Neural progenitor cell (in vitro differentiated cells): Measurements from ENCODE around the gene LAD1. TPM values are rescaled to one million over a fixed set of nuclear protein-coding genes. Genes with fewer than 3 reads are reported as not detected.

Experiments
- DNase-seq: peaks from one replicate; pipeline ENCODE4 v3.0.0-alpha.2; 2016; ENCODE audit warnings: low spot score
- H2AFZ ChIP-seq: fragments of 200-600 bp; sonication (generic); replicated peaks from 2 replicates; pipeline ENCODE4 v1.6.1; 2016; ENCODE audit warnings: antibody characterized with exemption
- H3F3A ChIP-seq: fragments of 200-600 bp; sonication (generic); 2 replicates; pipeline ENCODE4 v1.6.1; 2016; ENCODE audit warnings: antibody characterized with exemption, low read depth
- H3K27ac ChIP-seq: fragments of 200-600 bp; sonication (generic); 2 replicates; pipeline ENCODE4 v1.5.1; 2016; ENCODE audit warnings: mild to moderate bottlenecking
- H3K27me3 ChIP-seq: fragments of 200-600 bp; sonication (generic); 2 replicates; pipeline ENCODE4 v1.6.1; 2016; ENCODE audit warnings: mild to moderate bottlenecking, moderate library complexity
- H3K36me3 ChIP-seq: fragments of 200-600 bp; sonication (generic); 2 replicates; pipeline ENCODE4 v1.5.1; 2016
- H3K4me1 ChIP-seq: fragments of 200-600 bp; sonication (generic); 2 replicates; pipeline ENCODE4 v1.6.1; 2016; ENCODE audit warnings: mixed run types
- H3K4me2 ChIP-seq: fragments of 200-600 bp; sonication (generic); 2 replicates; pipeline ENCODE4 v1.6.1; 2016
- H3K4me3 ChIP-seq: fragments of 200-600 bp; sonication (generic); 2 replicates; pipeline ENCODE4 v1.5.1; 2016
- H3K79me2 ChIP-seq: fragments of 200-600 bp; sonication (generic); 2 replicates; pipeline ENCODE4 v1.6.1; 2016; ENCODE audit warnings: low read depth
- H3K9ac ChIP-seq: fragments of 200-600 bp; sonication (generic); 2 replicates; pipeline ENCODE4 v1.6.1; 2016
- H3K9me3 ChIP-seq: fragments of 200-600 bp; sonication (generic); 2 replicates; pipeline ENCODE4 v1.5.1; 2016; ENCODE audit warnings: low read depth
- H4K20me1 ChIP-seq: fragments of 200-600 bp; sonication (generic); 2 replicates; pipeline ENCODE4 v1.6.1; 2016; ENCODE audit warnings: low read depth
- H3K27ac Mint-ChIP-seq: 3 replicates; pipeline ENCODE4 v1.8.0; 2021; ENCODE audit warnings: mixed read lengths
- H3K27me3 Mint-ChIP-seq: 2 replicates; pipeline ENCODE4 v1.8.0; 2022; ENCODE audit warnings: low read depth, mild to moderate bottlenecking, inconsistent platforms, moderate library complexity, mixed read lengths; ENCODE audit not compliant: insufficient read depth
- H3K36me3 Mint-ChIP-seq: 3 replicates; pipeline ENCODE4 v1.8.0; 2021; ENCODE audit warnings: mixed read lengths
- H3K4me1 Mint-ChIP-seq: 3 replicates; pipeline ENCODE4 v1.8.0; 2021; ENCODE audit warnings: mixed read lengths
- H3K4me3 Mint-ChIP-seq: 3 replicates; pipeline ENCODE4 v1.8.0; 2021; ENCODE audit warnings: mild to moderate bottlenecking, moderate library complexity, mixed read lengths
- H3K9me3 Mint-ChIP-seq: 3 replicates; pipeline ENCODE4 v1.8.0; 2020; ENCODE audit warnings: mixed read lengths
- EZH2 ChIP-seq: fragments of 200-600 bp; sonication (generic); IDR thresholded peaks from 2 replicates; pipeline ENCODE4 v1.6.1; 2017; ENCODE audit warnings: antibody characterized with exemption, mild to moderate bottlenecking, moderate library complexity
- EZH2phosphoT487 ChIP-seq: fragments of 200-600 bp; sonication (generic); IDR thresholded peaks from 2 replicates; pipeline ENCODE4 v1.6.1; 2017; ENCODE audit warnings: antibody characterized with exemption
- total RNA-seq: library from RNA; depleted of rRNA; stranded (reverse); fragments of >200 nt; gene quantifications from 2 replicates; pipeline ENCODE4 v1.2.3, GENCODE V29; 2015; ENCODE audit warnings: low replicate concordance
- TF ChIP-seq, protein P1 (sequence below): fragments of 200-600 bp; sonication (generic); IDR thresholded peaks from 2 replicates; pipeline ENCODE4 v1.5.1; 2017; ENCODE audit warnings: antibody characterized with exemption, mild to moderate bottlenecking

Gene LAD1
- total RNA-seq, 1 donor from 2014 or later, result not detected

DNA sequence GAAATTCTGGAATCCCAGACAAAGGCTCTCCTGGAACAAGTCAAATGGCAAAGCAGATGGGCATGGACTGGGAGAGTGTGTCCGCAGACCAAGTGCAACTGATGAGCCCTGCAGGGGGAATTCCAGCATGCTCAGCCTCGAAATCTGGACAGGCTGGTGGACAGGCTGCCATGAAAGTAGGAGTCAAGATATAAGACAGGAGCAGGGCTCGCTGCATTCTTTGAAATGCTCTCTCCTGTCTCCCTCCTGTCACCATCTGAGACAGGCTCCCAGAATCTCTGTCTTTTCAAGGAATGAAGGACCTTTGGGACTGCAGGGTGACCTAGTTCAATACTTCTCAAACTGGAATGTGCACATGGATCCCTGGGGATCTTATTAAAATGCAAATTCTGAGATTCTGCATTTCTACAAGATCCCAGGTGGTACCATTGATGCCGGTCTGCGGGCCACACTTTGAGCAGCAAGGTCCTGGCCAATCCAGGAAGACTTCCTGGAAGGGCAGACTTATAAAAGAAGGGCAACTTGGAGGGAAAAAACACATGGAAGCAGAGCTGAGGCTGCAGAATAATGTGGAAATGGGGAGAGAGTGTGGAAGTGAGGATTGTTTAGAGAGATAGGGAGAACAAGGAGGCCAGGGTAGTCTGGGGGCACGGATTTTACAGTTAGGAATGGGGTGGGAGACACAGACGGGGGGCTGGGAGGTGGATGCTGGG, 51.5 kb downstream of the LAD1 start:
- H2AFZ ChIP-seq, result peak overlapping the region; percentile 86
- peaks cover 10% of the 10 kb centered on the region for H3K4me1 ChIP-seq
- no peak overlapping the region for H3K4me2 ChIP-seq
- H3K36me3 ChIP-seq, result no peaks in the 10 kb centered on the region
- no peaks in the 10 kb centered on the region for H4K20me1 ChIP-seq
- H3K27me3 ChIP-seq, result no peaks in the 10 kb centered on the region
- no peak overlapping the region for H3K4me3 Mint-ChIP-seq
- H3K9me3 ChIP-seq, result no peaks in the 10 kb centered on the region
- peaks cover 19% of the 10 kb centered on the region for H3K4me1 Mint-ChIP-seq
- no peaks in the 10 kb centered on the region for H3K79me2 ChIP-seq
- H3K36me3 Mint-ChIP-seq, result no peaks in the 10 kb centered on the region
- no peak for DNase-seq
- peaks cover 3% of the 10 kb centered on the region for H3F3A ChIP-seq
- no peak overlapping the region for H3K27ac Mint-ChIP-seq
- H3K4me3 ChIP-seq, result no peak overlapping the region
- TF ChIP-seq, protein P1, sequence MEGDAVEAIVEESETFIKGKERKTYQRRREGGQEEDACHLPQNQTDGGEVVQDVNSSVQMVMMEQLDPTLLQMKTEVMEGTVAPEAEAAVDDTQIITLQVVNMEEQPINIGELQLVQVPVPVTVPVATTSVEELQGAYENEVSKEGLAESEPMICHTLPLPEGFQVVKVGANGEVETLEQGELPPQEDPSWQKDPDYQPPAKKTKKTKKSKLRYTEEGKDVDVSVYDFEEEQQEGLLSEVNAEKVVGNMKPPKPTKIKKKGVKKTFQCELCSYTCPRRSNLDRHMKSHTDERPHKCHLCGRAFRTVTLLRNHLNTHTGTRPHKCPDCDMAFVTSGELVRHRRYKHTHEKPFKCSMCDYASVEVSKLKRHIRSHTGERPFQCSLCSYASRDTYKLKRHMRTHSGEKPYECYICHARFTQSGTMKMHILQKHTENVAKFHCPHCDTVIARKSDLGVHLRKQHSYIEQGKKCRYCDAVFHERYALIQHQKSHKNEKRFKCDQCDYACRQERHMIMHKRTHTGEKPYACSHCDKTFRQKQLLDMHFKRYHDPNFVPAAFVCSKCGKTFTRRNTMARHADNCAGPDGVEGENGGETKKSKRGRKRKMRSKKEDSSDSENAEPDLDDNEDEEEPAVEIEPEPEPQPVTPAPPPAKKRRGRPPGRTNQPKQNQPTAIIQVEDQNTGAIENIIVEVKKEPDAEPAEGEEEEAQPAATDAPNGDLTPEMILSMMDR, result no peak
- no peak for TF ChIP-seq EZH2phosphoT487
- no peak for TF ChIP-seq EZH2
- no peak overlapping the region for H3K27ac ChIP-seq
- H3K27me3 Mint-ChIP-seq, result no peaks in the 10 kb centered on the region
- H3K9ac ChIP-seq, result no peak overlapping the region
- H3K9me3 Mint-ChIP-seq, result no peaks in the 10 kb centered on the region

DNA sequence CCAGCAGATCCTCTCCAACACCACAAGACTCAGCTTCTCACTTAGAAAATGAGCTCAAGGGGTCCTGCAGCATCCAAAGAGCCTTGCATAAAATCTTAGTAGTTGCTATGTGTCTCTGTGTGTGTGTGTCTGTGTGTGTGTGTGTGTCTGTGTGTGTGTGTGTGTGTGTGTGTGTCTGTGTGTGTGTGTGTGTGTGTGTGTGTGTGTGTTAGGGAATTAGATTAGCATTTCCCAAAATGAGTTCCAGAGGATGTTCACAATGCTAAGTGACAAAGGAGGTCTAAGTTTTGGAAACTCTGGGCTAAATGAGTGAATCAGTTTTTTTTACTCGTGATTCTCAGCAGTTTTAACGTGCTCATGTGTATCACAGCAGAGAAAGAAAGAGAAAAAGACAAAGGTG, 52.1 kb downstream of the LAD1 start:
- Histone ChIP-seq H3K4me2 (no peak overlapping the region), H3K27ac (no peak overlapping the region), H3F3A (peaks cover 3% of the 10 kb centered on the region), H3K4me3 (no peak overlapping the region), H3K9me3 (no peaks in the 10 kb centered on the region), H3K36me3 (no peaks in the 10 kb centered on the region), H4K20me1 (no peaks in the 10 kb centered on the region), H3K4me1 (peaks cover 10% of the 10 kb centered on the region), H3K27me3 (no peaks in the 10 kb centered on the region), H3K9ac (no peak overlapping the region), H2AFZ (peak overlapping the region; percentile 86), H3K79me2 (no peaks in the 10 kb centered on the region)
- Mint-ChIP-seq H3K36me3 (no peaks in the 10 kb centered on the region), H3K4me1 (peaks cover 19% of the 10 kb centered on the region), H3K9me3 (no peaks in the 10 kb centered on the region), H3K27me3 (no peaks in the 10 kb centered on the region), H3K27ac (no peak overlapping the region), H3K4me3 (no peak overlapping the region)
- TF ChIP-seq EZH2phosphoT487 (no peak), EZH2 (no peak)
- TF ChIP-seq, protein P1, result no peak
- no peak for DNase-seq

DNA sequence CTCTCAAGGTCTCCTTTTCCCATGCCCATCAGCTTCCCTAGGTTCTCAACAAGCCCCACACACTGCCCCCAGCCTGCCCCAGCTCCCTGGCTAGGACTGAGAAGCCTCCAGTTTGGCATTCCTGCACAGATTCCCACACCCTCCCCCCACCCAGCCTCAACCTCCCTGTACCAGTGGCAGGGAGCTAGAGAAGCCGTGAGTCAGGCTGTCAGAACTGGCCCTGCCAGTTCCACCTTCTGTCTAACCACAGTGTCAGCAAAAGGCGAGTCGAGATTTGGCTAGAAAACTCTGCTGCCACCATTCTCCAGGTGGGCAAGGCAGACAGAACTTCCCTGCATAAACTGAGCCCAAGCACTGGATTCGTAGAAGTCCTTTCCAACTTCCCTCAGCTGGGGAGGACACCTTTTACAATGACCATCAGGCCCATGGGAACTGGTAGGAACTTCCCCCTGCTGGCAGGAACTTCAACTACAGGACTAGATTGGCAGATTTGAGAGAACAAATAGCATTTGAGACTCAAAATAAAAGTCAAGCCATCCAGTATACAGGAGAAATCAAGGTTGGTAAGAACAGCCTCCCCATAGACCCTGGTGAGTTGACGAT, 52.7 kb downstream of the LAD1 start:
- DNase-seq, result peak; percentile 80

More for the DNA sequence above, 52.7 kb downstream of the LAD1 start:
- Mint-ChIP-seq H3K27ac (peak overlapping the region; percentile 31), H3K27me3 (no peaks in the 10 kb centered on the region), H3K36me3 (no peaks in the 10 kb centered on the region), H3K9me3 (no peaks in the 10 kb centered on the region), H3K4me3 (no peak overlapping the region), H3K4me1 (peaks cover 19% of the 10 kb centered on the region)
- Histone ChIP-seq H3K4me1 (peaks cover 10% of the 10 kb centered on the region), H3K9me3 (no peaks in the 10 kb centered on the region), H3F3A (peaks cover 3% of the 10 kb centered on the region), H3K4me2 (no peak overlapping the region), H3K79me2 (no peaks in the 10 kb centered on the region), H3K27me3 (no peaks in the 10 kb centered on the region), H2AFZ (peak overlapping the region; percentile 61), H3K27ac (no peak overlapping the region), H3K36me3 (no peaks in the 10 kb centered on the region), H3K4me3 (no peak overlapping the region), H4K20me1 (no peaks in the 10 kb centered on the region), H3K9ac (no peak overlapping the region)
- no peak for TF ChIP-seq EZH2
- TF ChIP-seq, protein P1, result peak; percentile 71
